Activated effector memory CD4-positive, alpha-beta T cell treated with anti-CD3 and anti-CD28 coated beads, Interleukin-2, amount 50 U/mL, for 16 hours (primary cell): ENCODE measurements around the gene ZNF184.
"Not testable (repeated sequence)": the region's sequence is repeated elsewhere in the genome, so short reads cannot be mapped to it uniquely, and the experiment has no call there.

ENCODE experiments used
- DNase-seq: peaks from one replicate; pipeline ENCODE4 v3.0.0-alpha.2; 2020

ZNF184 gene

DNA sequence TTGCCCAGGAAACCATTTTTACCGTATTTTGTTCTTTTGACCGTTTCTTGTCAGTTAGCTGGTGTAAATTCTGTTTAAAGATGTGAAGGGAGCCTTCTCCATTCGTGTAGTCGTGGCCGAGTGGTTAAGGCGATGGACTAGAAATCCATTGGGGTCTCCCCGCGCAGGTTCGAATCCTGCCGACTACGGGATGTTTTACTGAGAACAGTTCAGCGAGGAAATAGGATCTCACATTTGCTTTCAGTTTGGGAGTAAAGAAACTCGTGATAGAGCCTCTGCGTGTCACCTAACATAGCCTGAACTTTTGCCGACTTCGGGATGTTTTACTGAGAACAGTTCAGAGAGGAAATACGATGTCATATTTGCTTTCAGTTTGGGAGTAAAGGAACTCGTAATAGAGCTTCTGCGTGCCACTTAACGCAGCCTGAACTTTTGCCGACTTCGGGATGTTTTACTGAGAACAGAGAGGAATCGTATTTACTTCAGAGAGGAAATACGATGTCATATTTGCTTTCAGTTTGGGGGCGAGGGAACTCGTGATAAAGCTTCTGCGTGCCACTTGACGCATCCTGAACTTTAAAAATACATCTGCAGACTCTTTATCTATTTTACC lies 5.9 kb upstream of the ZNF184 start:
- peak; percentile 93 for DNase-seq

GRCh38 chr6:27478141-27478705 lies 5.3 kb upstream of the ZNF184 start:
- no peak for DNase-seq

DNA sequence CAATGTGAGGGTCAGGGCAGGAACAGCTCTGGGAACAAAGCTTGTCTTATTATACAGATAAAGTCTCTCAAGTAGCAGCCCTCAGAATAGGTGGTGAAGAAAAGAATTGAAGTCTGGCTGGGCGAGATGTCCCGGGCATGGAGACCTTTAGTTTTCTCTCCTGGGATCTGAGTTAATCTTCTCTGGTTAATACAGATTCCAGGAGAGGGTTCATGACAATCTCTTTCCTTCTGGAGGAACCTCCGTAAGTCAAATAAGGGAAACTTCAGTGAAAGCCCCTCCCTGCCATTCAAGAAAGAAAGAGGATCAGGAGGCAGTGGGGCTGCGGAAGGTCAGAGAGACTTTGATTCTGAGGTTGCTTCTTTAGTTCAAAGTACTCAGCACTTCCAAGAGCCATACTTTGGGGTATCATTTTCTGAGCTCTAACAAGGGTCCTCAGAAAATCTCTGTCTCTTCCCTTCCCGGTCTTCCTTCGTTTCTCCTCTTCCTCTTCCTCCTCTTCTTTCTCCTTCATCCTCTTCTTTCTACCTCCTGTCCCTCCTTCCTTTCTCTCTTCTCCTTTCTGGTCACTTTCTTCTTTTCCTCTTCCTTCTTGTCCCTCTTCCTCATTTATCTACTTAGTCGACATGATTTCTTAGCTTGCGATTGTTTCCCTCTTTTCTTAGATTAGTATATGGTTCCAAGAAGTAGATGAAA lies 4.6 kb upstream of the ZNF184 start:
- no peak for DNase-seq

DNA sequence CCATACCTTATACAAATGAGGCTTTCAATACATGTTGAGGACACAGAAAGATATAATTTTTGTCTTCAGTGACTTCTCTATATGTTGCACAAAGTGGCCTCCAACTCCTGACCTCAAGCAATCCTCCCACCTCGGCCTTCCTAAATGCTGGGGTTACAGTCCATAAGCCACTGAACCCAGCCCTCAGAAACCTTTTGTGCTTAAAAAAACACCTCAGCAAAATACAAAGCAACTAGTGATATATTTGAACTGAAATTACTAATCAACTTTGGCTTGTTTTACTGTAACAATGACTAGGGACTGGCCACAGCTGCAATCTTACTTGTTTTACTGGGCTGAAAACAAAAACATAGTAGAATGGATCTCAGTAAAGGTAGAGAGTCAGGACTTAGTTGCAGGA lies 3.2 kb upstream of the ZNF184 start:
- no peak for DNase-seq

- DNase-seq, result no peak
Observed at GRCh38 chr6:27474672-27475071, 1.8 kb upstream of the ZNF184 start.

- DNase-seq, result no peak
Observed at GRCh38 chr6:27474172-27474465, 1.2 kb upstream of the ZNF184 start.

DNA sequence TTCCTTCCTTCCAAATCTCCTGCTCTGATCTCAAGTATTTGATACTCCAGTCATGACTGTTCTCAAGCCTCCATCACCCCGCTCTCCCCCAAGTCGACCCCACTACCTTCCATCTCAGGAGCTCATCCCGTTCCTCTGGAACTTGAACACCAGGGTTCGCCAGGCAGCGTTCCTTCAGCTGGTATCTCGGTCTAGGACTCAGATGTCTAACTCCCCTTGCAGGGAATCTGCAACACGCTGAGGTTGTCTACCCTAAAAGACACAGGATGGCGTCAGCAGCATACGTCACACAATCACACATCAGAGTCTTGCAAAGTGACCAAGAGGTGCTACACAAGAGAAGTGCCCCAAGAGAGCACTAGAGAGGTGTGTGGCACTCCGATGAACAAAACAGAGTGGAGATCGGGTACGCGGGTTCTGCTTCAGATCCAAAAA lies 706 bp downstream of the ZNF184 start:
- DNase-seq, result peak; percentile 81

DNA sequence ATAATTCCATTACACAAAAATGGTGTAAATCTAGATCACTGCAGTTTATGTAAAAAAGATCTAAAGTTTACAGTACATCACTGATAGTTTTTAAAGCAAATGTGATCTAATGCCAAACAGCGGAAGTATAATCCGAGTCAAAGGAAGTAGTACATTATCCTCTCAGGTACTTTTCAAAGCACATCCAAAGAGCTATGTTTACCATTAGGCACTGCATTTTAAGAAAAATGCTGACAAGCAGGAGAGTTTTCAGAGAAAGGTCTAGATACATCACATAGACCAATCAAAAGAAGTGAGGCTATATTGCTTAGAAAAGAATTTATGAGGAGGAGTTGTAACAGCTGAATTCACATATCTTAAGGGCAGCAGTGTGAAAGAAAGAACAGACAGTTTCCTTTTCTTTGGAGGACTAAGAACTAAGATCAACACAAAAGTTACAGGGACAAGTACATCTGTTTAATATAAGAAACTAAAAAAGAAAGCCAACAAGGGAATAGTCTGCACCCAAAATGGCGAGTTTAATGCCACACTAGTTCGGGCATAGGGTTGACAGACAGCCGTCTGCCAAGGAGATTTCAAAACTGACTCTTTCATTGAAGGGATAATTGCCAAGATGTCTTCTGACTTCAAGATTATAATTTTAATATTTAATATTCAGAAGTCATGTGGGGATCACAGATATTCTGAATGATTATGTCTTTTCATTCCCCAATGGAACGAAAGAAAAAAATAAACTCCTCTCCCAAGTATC lies 1.4 kb downstream of the ZNF184 start:
- no peak for DNase-seq

DNA sequence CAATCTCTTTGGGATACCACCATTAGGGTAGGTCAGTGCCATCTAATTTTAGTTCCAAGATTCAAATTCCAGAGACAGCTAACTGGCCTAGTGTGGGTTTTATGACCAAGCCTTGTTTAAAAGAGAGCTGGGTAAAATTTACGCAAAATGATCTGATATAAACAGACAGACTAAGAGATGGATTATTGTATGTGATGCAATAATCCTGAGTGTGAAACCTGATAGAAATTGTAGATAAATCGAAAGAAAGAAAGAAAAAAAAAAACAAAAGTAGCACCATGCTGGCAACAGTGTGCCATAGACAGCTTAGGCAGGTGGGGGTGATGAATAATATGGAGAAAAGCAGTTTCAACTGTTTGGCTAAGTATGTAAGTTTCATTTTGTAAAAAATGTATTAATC lies 2.9 kb downstream of the ZNF184 start:
- DNase-seq, result no peak

DNA sequence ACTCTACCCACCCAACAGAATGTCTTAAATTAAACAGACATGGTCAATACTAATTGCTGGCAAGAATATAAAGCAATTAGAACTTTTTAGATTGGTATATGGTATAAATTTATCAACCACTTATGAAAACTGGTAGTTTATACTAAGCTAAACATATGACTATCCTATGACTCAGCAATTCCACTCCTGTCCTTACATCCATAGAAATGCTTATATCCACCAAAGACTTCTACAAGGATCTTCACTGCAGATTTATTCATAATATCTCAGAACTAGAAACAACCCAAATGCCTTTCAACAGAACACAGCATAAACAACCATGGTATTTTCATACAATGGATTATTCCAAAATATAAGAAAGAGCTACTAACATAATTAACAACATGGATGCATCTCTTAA lies 4.6 kb downstream of the ZNF184 start:
- no peak for DNase-seq

- no peak for DNase-seq
Observed at GRCh38 chr6:27452496-27452897, 20.4 kb downstream of the ZNF184 start.

DNA sequence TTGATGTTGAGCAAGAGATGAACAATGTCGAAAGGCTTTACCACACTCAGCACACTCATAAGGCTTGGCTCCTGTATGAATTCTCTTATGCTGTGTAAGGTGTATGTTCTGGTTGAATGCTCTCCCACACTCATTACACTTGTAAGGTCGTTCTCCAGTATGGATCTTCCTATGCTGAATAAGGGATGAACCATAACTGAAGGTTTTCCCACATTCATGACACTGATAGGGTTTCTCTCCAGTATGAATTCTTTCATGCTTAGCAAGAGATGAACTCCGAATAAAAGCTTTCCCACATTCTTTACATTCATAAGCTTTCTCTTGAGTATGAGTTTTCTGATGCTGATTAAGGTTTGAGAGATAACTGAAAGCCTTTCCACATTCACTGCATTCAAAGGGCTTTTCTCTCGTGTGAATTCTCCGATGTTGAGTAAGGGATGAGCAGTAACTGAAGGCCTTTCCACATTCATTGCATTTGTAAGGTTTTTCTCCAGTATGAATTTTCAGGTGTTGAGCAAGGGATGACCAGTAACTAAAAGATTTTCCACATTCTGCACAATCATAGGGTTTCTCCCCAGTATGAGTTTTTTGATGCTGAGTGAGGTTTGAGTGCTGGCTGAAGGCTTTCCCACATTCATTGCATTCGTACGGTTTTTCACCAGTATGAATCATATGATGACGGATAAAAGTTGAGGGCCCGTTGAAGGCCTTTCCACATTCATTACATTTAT lies 21.1 kb downstream of the ZNF184 start:
- no peak for DNase-seq

- no peak for DNase-seq
Observed at GRCh38 chr6:27448456-27448855, 24.4 kb downstream of the ZNF184 start.

- no peak for DNase-seq
Observed at GRCh38 chr6:27442932-27443331, 30.0 kb downstream of the ZNF184 start.

DNA sequence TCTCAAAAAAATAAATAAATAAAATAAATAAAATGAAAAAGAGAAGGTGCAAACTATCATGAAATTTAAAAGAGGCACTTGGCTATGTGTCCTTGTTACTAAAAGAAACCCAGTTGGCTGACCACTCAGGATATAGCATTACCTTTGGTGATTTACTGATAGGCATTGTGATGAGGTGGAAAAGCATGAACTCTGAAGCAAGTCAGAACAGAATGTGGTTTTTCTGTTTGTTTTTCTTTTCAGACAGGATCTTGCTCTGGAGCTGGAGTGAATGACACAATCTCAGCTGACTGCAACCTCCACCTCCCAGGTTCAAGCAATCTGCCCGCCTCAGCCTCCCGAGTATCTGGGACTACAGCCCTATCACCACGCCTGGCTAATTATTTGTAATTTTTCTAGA lies 31.9 kb downstream of the ZNF184 start:
- no peak for DNase-seq

- no peak for DNase-seq
Observed at GRCh38 chr6:27439371-27439770, 33.5 kb downstream of the ZNF184 start.

DNA sequence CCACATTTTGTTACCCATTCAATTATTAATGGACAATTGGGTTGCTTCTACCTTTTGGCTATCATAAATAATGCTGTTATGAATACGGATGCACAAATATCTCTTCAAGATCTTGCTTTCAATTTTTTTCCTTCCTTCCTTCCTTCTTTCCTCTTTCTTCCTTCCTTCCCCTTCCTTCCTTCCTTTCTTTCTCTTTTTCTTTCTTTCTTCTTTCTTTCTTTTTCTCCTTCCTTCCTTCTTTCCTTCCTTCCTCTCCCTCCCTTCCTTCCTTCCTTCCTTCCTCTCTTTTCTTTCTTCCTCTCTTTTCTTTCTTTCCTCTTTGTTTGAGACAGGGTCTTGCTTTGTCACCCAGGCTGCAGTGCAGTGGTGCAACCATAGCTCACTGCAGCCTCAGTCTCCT lies 39.2 kb downstream of the ZNF184 start:
- no peak for DNase-seq

GRCh38 chr6:27428966-27429365 lies 43.9 kb downstream of the ZNF184 start:
- no peak for DNase-seq

DNA sequence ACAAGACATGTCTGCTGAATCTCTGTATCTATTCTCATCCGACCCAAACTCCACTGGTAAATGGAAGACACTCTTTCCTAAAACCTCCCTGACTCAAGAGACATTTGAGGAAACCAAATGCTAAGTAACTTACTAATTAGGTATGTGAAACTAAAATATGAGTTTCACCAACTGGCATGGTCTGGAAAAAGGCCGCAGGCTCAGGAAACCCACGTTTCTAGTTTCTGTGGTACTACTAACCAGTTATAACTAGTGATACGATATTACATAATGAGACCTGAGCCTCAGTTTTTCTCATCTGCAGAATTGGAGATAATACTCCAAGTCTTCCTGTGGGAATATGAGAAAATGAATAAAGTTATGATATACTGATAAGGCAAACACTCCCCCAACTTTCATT lies 44.4 kb downstream of the ZNF184 start:
- no peak for DNase-seq

DNA sequence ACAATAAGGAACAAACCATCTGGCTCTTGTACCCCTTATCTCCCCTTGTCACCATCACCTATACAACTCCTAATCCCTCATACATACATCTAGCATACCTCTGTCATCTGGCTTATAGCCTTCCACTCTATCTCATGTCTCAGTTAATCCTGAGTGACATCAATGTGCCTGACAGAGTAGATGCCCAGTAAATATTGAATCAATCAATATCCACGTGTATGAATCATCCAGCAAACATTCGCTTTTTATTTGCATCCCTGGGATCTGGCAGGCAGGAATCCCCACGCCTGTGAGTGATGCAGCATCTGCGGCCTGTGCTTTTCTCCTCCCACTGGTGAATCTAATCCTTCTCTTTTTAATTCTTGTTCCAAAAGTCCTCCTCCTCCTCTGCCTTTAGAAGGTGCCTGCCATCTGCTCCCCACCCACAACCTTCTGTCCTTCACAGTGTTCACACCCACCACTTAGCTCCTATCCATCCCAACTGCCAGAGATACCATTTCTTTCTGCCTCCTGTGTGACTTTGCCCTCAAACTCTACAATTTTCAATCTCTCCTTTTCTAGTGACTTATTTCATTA lies 46.8 kb downstream of the ZNF184 start:
- no peak for DNase-seq

DNA sequence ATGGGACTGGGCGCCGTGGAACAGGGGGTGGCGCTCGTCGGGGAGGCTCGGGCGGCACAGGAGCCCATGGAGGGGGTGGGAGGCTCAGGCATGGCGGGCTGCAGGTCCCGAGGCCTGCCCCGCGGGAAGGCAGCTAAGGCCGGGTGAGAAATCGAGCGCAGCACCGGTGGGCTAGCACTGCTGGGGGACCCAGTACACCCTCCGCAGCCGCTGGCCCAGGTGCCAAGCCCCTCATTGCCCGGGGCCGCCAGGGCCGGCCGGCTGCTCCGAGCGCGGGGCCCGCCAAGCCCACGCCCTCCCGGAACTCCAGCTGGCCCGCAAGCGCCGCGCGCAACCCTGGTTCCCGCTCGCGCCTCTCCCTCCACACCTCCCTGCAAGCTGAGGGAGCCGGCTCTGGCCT lies 48.1 kb downstream of the ZNF184 start:
- not testable (repeated sequence) for DNase-seq

GRCh38 chr6:27422651-27423332 lies 50.1 kb downstream of the ZNF184 start:
- DNase-seq, result no peak
